Fibroblast of peridontal ligament (primary cell): ENCODE results near the gene CPAMD8.
"Not testable (repeated sequence)": the region's sequence is repeated elsewhere in the genome, so short reads cannot be mapped to it uniquely, and the experiment has no call there.

ENCODE experiments used
- DNase-seq: peaks from one replicate; pipeline ENCODE4 v3.0.0-alpha.2; 2010; ENCODE audit errors: extremely low read depth

CPAMD8 gene

DNA sequence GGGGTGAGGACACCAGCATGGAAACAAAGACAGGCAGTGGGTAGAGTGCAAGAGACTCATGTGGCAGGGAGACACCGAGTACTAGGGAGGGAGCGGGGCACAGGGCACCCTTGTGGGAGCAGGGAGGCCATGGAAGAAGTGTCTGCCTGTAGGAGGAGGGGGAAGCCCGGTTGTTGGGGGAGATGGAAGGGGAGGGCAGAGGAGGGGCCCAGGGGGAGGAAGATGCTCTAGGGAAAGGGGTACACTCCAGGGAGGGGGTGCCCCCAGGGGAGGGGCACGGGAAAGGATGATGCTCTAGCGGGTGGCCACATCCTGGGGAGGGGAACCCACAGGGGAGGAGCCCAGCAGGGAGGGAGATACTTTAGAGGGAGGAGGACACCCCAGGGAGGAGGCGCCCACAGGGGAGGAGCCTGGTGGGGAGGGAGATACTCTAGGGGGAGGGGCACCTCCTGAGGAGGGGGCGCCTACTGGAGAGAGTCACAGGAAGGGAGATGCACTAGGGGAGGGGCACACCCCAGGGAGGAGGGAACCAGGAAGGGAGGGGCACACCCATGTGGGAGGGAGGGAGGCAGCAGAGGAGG, 24.9 kb downstream of the CPAMD8 start:
- no peak for DNase-seq

DNA sequence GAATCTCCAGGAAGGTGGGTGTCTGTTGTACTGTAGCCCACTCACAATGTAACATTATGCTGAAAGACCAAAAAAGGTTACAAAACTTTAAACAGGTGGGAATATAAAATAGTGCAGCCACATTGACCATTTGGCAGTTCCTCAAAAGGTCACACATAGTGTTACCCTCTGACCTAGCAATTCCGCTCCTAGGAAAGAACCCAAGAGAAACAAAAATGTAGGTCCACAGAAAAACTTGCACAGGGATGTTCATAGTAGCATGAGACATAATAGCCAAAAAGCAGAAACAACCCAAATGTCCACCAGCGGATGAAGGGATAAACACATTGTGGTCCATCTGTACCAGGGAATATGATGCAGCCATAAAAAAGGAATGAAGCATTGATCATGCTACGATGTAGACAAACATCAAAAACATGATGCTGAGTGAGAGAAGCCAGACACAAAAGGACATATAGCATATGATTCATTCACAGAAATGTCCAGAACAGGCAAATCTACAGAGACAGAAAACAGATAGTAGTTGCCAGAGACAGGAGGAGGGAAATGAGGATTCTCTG, 27.9 kb downstream of the CPAMD8 start:
- no peak for DNase-seq

DNA sequence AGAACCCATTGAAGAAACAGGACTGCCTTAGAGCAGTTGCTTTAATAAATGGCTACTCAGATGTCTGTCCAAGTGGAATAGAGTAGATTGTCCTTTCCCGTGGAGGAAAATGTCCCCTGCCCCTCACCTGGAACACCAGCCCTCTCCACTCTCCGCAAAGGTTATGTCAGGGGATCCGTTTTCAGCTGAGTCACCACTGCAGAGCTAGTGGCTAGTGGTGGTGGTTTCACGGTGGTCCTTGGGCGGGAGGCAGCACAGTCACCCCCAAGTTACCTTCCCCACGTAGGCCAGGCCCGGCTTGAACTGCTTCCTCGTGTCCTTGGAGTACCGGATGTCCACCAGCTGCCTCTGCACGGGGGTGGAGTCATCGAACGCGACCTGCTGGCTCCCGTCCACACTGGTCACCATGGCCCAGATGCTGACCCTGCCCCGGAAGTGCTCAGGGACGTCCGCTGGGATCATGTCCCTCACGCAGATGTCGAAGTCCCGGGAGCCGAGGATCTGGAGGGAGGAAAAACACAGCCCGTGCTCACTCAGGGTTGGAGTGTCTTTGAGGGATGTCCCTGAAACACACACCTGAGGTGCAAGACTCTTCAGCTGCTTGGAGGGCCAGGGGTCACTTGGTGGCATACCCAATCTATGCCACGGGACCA, 29.6 kb downstream of the CPAMD8 start:
- not testable (repeated sequence) for DNase-seq

DNA sequence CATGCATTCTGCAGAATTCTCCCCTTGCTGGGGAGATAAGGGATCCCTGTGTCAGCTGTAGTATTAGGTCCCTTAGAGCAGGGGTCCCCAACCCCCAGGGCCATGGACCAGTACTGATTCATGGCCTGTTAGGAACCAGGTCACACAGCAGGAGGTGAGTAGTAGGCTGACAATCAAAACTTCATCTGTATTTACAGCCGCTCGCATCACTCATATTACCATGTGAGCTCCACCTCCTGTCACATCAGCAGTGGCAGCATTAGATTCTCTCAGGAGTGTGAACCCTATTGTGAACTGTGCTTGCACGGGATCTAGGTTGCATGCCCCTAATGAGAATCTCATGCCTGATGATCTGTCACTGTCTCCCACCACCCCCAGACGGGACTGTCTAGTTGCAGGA, 37.9 kb downstream of the CPAMD8 start:
- DNase-seq = no peak

DNA sequence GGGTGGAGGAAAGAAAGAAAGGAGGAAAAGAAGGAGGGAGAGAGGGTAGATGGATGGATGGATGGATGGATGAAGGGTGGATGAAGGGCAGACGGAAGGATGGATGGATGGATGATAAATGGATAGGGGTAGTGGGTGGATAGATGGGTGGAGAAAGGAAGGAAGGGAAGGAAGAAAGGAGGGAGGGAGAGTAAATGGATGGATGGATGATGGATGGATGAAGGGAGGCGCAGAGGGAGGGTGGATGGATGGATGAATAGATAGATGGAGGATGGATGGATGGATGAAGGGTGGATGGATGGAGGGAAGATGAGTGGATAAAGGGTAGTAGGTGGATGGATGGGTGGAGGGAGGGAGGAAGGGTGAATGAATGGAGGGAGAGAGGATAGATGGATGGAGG, 41.2 kb downstream of the CPAMD8 start:
- no peak for DNase-seq

DNA sequence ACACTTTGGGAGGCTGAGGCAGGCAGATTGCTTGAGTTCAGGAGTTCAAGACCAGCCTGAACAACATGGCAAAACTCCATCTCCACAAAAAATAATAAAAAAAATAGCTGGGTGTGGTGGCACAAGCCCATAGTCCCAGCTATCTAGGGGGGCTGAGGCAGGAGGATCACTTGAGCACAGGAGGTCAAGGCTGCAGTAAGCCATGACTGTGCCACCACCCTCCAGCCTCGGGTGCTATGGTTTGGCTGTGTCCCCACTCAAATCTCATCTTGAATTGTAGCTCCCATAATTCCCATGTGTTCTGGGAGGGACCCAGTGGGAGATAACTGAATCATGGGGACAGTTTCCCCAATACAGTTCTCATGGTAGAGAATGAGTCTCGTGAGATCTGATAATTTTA, 44.0 kb downstream of the CPAMD8 start:
- not testable (repeated sequence) for DNase-seq

DNA sequence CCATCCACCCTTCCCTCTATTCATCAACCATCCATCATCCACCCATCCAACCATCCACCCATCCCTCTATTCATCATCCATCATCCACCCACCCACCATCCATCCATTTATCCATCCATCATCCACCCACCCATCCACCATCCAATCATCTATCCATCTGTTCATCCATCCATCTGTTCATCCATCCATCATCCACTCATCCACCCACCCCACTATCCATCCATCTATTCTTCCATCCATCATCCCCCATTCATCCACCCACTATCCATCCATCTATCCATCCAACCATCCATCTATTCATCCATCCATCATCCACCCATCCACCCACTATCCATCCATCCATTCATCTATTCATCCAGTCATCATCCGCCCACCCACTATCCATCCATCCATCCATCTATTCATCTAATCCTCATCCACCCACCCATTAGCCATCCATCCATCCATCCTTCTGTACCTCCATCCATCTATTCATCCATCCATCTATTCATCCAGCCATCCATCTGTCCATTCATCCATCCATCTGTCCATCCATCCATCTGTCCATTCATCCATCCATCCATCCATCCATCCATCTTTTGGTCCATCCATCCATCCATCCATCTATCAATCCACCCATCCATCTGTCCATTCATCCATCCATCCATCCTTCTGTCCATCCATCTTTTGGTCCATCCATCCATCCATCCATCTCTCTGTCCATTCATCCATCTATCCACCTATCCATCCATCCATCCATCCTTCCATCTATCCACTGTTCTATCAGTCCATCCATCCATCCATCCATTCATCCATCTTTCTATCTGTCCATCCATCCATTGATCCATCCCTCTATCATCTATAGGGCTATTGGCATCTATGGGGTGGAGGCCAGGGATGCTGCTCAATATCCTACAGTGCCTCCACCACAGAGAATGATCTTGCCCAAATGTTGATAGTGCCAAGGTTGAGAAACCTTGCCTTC, 47.5 kb downstream of the CPAMD8 start:
- no peak for DNase-seq

DNA sequence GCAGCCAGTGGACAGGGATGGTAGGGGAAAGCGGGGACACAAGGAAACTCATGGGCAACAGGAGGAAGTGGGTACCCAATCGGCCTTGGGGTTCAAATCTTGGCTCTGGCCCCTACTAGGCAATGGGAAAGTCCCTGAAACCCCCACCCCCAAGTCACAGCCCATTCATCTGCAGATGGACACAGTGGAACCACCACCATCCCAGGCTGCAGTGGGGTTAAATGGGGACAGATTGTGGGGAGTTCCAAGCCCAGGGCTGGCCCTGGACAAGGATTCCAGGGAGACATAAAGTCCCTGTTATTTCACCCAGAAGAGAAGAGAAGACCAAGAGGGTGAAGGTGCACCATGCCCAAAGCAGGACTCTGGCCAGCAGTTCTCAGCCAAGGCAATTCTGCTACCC, 48.5 kb downstream of the CPAMD8 start:
- DNase-seq = no peak

DNA sequence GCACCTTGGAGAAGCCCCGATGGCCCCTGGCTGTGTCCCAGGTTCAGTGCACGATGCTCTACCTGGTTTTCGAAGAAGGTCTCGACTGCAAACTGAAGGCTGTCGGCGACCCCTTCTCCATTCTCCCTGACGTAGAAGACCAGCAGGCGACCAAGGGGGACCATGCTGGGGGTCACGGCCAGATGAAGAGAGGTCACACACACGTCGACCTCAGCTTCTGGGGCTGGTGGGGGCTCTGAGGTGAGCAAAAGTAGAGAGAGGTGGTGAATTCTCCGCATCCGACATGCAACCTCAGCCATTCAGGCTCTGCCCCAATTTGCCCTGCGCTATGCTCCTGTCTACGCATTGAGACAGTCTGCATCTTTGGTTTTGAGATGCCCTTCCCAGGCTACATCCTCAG, 49.3 kb downstream of the CPAMD8 start:
- no peak for DNase-seq

DNA sequence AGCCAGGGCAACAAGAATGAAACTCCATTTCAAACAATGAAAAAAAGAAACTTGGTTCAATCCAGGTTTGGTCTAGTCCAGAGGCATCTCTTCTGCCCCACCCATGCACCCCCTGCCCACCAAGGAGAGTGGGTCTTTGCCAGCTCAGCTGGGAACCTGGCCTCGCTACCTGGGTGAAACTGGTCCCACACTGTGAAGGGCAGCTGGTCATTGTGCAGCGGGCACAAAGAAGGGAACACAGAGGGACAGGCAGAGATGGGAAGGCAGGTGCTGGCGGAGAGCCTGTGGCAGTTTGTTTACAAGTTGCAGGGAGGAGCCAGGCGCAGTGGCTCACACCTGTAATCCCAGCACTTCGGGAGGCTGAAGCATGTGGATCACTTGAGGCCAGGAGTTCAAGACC, 50.2 kb downstream of the CPAMD8 start:
- no peak for DNase-seq

DNA sequence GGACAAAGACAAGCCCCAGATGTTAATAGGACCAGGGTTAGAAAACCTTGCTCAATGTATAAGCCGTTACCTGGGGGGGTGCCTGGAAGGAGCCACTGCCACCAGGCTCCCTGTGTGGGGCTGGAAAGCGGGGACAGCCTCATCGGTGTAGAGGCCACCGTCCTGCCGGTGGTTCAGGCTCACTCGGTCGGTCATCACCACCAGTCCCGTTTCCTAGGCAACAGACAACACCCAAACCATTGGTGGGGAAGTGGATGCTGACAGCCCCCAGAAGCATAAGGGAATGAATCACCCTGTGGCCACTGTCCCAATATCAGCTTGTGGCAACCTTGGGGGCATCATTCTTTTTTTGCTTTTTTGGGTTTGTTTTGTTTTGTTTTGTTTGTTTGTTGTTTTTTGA, 55.8 kb downstream of the CPAMD8 start:
- no peak for DNase-seq

DNA sequence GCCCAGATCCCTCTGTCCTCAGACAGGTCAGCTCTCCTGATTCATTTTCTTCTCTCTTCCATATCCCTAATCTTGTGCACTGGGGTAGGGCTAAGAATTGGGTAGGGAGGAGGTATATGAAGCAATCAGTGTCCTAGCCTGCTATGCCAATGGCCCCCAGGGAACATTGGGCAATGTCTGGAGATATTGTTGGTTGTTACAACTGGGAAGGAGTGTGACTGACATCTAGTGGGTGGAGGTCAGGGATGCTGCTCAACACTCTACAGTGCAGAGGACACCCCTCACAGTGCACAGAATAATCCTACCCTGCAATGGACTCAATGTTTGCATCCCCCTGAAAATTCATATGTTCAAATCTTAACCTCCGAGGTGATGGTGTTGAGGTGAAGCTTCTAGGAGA, 57.5 kb downstream of the CPAMD8 start:
- DNase-seq = peak; percentile 10

DNA sequence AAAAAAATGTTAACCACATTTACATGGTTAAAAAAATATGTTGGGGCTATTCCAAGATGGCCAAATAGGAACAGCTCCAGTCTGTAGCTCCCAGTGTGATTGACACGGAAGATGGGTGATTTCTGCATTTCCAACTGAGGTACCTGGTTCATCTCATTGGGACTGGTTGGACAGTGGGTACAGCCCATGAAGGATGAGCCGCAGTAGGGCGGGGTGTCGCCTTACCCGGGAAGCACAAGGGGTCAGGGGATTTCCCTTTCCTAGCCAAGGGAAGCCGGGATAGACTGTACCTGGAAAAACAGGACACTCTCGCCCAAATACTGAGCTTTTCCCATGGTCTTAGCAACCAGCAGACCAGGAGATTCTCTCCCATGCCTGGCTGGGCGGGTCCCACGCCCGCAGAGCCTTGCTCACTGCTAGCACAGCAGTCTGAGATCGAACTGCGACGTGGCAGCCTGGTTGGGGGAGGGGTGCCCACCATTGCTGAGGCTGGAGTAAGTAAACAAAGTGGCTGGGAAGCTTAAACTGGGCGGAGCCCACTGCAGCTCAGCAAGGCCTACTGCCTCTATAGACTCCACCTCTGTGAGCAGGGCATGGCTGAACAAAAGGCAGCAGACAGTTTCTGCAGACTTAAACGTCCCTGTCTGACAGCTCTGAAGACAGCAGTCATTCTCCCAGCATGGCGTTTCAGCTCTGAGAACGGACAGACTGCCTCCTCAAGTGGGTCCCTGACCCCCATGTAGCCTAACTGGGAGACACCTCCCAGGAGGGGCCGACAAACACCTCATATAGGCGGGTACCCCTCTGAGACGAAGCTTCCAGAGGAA, 65.4 kb downstream of the CPAMD8 start:
- DNase-seq = peak; percentile 3

DNA sequence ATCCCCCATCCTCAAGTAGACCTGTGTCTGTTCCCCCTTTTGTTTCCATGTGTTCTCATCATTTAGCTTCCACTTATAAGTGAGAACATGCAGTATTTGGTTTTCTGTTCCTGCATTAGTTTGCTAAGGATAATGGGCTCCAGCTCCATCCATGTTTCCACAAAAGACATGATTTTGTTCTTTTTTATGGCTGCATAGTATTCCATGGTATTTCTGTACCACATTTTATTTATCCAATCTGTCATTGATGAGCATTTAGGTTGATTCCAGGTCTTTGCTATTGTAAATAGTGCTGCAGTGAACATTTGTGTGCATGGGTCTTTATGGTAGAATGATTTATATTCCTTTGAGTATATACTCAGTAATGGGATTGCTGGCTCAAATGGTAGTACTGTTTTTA, 68.3 kb downstream of the CPAMD8 start:
- DNase-seq = not testable (repeated sequence)

DNA sequence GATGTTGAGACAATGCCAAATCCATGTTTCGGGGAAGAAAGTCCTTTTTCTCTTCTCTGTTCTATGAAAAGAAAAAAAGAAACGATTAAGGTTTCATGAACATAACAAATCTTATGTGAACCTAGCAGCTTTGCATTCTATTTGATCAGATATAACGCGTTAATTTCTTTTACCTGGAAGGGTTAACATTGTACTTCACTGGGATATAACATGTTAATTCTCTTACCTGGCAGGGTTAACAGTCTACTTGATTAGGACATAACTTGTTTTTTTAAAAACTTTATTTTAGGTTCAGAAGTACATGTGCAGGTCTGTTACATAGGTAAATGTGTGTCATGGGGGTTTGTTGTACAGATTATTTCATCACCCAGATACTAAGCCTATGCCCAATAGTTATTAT, 68.8 kb downstream of the CPAMD8 start:
- no peak for DNase-seq

DNA sequence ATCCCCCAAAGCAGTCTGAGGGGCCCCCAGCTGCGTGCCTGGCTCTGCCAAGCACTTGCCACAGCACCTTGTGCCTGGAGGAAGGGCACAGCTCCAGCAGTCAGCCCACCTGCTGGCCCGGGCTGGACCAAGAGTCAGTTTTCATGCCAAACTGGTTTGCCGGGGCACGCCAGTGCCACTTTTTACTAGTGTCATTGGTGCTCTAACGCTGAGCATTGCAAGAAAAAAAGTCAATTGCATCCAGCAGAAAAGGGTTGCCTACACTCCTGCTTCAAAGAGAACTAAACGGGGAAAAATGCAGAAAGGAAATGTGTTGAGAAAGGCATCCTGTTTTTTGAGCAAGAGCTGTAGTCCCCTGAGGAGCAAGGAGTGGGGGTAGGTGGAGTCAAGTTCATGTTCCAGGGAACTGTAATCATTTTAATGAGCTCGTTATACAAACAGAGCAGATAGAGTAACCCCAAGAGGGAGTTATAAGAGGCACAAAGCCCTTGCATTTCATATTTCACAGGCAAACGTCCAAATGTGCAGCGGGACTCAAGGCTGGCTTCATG, 69.4 kb downstream of the CPAMD8 start:
- peak; percentile 83 for DNase-seq

DNA sequence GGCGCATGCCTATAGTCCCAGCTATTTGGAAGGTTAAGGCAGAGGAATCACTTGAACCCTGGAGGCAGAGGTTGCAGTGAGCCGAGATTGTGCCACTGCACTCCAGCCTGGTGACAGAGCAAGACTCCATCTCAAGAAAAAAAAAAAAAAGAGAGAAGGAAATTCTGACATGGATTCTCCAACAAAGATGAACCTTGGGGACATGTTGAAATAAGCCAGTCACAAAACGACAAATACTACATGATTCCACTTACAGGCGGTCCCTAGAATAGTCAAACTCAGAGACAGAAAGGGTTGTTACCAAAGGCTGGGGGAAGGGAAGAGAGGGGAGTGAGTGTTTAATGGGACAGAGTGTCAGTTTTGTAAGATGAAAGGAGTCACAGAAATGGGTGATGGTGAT, 71.4 kb downstream of the CPAMD8 start:
- DNase-seq = no peak

DNA sequence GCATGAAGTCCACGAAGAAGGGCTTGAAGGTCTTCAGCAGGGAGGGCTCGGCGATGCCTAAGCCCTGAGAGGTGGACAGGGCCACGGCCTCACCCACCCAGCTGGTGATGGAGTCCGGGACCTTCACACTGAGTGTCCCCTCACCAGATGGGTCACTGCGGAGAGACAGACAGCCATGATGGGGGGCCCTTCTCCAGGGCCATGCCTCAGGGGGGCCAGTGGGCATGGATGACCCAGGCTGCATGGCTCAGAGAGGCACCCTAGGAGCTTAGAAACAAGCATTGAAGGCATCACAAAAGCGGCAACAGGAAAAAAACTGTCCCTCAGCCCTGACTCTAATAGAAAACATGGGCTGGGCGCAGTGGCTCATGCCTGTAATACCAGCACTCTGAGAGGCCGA, 74.6 kb downstream of the CPAMD8 start:
- no peak for DNase-seq

DNA sequence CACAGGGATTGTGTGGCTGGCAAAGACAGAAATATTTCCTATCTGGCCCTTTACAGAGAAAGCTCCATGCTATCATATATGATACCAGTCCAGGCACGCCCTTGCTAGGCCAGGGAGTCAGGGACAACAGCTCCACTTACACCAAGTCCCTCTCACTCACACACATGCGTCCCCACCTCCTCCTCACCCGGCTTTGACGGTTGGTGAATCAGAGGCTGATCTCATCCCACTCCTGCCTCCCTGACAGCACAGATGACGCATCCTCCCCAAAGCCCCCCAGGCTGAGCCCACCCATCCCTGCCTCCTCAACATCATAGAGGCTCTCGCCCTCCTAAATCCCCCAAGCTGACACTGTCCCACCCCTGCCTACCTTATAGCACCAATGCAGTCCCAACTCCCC, 75.1 kb downstream of the CPAMD8 start:
- DNase-seq = no peak

DNA sequence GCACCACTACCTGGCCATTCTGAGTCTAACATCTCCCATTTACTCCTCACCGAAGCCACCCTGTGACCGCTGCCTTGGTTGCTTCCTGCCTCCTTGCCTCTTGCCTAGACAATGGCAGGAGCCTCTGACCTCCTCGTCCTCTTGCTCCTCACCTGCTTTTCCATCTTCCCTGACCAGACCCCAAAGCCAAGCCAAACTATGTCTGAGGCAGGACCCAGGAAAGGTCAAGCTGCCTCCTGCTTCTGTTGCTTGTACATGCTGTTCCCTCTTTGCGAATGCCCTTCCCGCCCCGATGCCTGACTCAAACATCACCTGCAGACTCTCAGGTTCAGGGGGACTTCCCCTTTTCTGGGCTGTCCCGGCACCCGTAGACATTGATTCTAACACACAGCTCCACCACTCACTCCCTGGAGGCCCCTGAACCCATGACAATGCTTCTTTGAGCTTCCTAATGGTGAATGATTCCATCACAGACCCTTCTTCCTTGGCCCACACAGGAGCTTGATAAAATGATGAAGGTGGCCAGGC, 77.0 kb downstream of the CPAMD8 start:
- no peak for DNase-seq
